ENCODE results near the gene ARFRP1. TPM values are rescaled to one million over a fixed set of nuclear protein-coding genes. Genes with fewer than 3 reads are reported as not detected.

ARFRP1 gene
- total and polyA plus RNA-seq, 8 donors, result 7.6 to 103 (median 35.9) TPM

DNA sequence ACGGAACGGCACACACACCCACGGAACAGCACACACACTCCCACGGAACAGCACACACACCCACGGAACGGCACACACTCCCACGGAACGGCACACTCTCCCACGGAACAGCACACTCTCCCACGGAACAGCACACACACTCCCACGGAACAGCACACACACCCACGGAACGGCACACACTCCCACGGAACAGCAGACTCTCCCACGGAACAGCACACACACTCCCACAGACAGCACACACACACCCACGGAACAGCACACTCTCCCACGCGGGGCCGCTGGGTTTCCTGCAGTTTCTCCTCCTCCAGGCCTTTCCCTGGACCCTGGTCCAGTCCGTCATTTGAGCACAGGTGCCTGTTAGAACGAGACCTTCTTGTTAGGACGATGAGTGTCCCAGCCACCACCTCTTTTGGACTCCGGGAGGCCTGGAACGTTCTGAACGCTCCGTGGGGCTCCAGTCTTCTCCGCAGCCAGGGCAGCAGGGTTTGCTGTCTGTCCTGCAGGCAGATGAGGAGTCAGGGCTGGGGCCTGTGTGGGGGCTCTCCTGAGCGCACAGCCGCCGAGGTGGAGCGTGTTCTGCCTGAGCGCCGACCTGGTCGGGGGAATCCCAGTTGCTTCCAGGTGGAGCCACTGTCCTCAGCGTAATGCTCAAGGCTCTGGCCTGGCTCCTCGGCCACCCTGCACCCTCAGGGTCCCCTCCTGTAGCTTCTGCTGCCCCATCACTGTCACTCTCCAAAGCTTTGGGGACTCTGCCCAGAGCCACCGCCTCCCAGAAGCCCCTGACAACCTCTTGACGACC, 28.9 kb downstream of the ARFRP1 start:
- intact Hi-C loops (cut with DNase I; ENCODE audit: low total_unique reads), result no loop called here
- no peaks in the 10 kb centered on the region for H3K27me3 ChIP-seq
- WGBS, 5 donors, result 85 to 92% (median 90%) methylated on average over 35 to 38 of the region's 38 CpGs
- no peak overlapping the region for H3K27ac ChIP-seq
- no peak for DNase-seq
- H3K9me3 ChIP-seq, result no peaks in the 10 kb centered on the region
- H3K4me3 ChIP-seq, result no peak overlapping the region
- H3K36me3 ChIP-seq, result peaks cover 16 to 66% (median 63%) of the 10 kb centered on the region in 4 donors
- peaks cover 16 to 22% (median 20%) of the 10 kb centered on the region in 4 donors for H3K4me1 ChIP-seq
- TF ChIP-seq EP300 (IDR thresholded peaks at IDR 0.05), result no peak
- TF ChIP-seq, protein P1, sequence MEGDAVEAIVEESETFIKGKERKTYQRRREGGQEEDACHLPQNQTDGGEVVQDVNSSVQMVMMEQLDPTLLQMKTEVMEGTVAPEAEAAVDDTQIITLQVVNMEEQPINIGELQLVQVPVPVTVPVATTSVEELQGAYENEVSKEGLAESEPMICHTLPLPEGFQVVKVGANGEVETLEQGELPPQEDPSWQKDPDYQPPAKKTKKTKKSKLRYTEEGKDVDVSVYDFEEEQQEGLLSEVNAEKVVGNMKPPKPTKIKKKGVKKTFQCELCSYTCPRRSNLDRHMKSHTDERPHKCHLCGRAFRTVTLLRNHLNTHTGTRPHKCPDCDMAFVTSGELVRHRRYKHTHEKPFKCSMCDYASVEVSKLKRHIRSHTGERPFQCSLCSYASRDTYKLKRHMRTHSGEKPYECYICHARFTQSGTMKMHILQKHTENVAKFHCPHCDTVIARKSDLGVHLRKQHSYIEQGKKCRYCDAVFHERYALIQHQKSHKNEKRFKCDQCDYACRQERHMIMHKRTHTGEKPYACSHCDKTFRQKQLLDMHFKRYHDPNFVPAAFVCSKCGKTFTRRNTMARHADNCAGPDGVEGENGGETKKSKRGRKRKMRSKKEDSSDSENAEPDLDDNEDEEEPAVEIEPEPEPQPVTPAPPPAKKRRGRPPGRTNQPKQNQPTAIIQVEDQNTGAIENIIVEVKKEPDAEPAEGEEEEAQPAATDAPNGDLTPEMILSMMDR (IDR thresholded peaks at IDR 0.05), result no peak
- no peak for TF ChIP-seq POLR2A (IDR thresholded peaks at IDR 0.05)
- no peak for TF ChIP-seq POLR2AphosphoS5 (IDR thresholded peaks at IDR 0.05)

DNA sequence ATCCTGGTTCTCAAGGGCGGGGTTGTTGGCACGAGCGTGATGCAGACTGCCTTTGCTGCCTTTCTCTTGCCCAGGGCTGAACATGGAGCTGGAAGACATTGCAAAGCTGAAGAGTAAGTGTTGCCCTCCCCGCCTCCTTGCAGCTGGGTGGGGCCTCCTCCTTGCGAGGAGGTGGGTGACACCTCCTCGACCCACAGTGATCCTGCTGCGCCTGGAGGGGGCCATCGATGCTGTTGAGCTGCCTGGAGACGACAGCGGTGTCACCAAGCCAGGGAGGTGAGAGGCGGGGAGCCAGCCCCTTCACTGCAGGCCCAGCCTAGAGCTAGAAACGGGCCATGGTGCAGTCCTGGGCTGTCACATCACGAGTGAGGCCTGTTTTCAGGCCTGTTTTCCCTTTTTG, 29.7 kb downstream of the ARFRP1 start:
- TF ChIP-seq POLR2AphosphoS5 (IDR thresholded peaks at IDR 0.05) (no peak), POLR2A (IDR thresholded peaks at IDR 0.05) (no peak), EP300 (IDR thresholded peaks at IDR 0.05) (no peak)
- TF ChIP-seq, protein P1 (IDR thresholded peaks at IDR 0.05), result no peak
- WGBS, 5 donors, result 83 to 92% (median 87%) methylated on average over 13 of the region's 13 CpGs; no CpG with 5 or more reads in 1 of the 5 donors
- no peak for DNase-seq
- peaks cover 16 to 74% (median 70%) of the 10 kb centered on the region in 4 donors for H3K36me3 ChIP-seq
- H3K4me1 ChIP-seq, result peaks cover 16 to 21% (median 17%) of the 10 kb centered on the region in 4 donors
- no peak overlapping the region for H3K4me3 ChIP-seq
- no peak overlapping the region for H3K27ac ChIP-seq
- H3K27me3 ChIP-seq, result no peaks in the 10 kb centered on the region
- H3K9me3 ChIP-seq, result no peaks in the 10 kb centered on the region
- intact Hi-C loops (cut with DNase I; ENCODE audit: low total_unique reads), result no loop called here

- Histone ChIP-seq H3K4me3 (no peak overlapping the region), H3K36me3 (peaks cover 16 to 87% (median 84%) of the 10 kb centered on the region in 4 donors), H3K27me3 (no peaks in the 10 kb centered on the region), H3K27ac (no peak overlapping the region), H3K9me3 (no peaks in the 10 kb centered on the region), H3K4me1 (no peaks in the 10 kb centered on the region)
- WGBS, 5 donors, result 92 to 96% (median 95%) methylated on average over 20 of the region's 20 CpGs
- intact Hi-C loops (cut with DNase I; ENCODE audit: low total_unique reads), result no loop called here
- no peak for DNase-seq
- TF ChIP-seq POLR2AphosphoS5 (IDR thresholded peaks at IDR 0.05) (no peak), POLR2A (IDR thresholded peaks at IDR 0.05) (no peak), EP300 (IDR thresholded peaks at IDR 0.05) (no peak)
These were observed 32.0 kb downstream of the ARFRP1 start for GRCh38 chr20:63675681-63676368.

DNA sequence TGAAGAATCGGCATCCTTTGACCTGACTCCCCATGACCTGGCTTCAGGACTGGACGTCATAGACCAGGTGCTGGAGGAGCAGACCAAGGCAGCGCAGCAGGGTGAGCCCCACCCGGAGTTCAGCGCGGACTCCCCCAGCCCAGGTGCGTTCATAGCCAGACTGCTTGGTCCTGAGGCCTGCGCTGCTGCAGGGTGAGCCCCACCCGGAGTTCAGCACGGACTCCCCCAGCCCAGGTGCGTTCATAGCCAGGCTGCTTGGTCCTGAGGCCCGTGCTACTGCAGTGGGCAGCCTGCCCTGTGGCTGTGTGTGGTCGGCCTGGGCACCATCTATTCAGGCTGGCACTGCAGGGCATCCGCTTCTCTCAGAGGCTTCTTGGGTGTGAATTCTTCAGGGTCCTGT, 33.8 kb downstream of the ARFRP1 start:
- Histone ChIP-seq H3K27me3 (no peaks in the 10 kb centered on the region), H3K4me1 (no peaks in the 10 kb centered on the region), H3K4me3 (no peak overlapping the region), H3K36me3 (peaks cover 12 to 83% (median 74%) of the 10 kb centered on the region in 4 donors), H3K27ac (no peak overlapping the region), H3K9me3 (no peaks in the 10 kb centered on the region)
- intact Hi-C loops (cut with DNase I; ENCODE audit: low total_unique reads), result no loop called here
- no peak for DNase-seq
- TF ChIP-seq, protein P1 (IDR thresholded peaks at IDR 0.05), result no peak
- TF ChIP-seq EP300 (IDR thresholded peaks at IDR 0.05) (no peak), POLR2A (IDR thresholded peaks at IDR 0.05) (no peak), POLR2AphosphoS5 (IDR thresholded peaks at IDR 0.05) (no peak)
- 92 to 98% (median 97%) methylated on average over 13 to 14 of the region's 14 CpGs for WGBS, 5 donors

Data from stomach (tissue), 9 donors.